HG03159 (cell line): Measurements from ENCODE around the gene DHRS7.

Experiments
- ATAC-seq: cut with Tn5 transposase; IDR thresholded peaks from one replicate; pipeline ENCODE4 v1.9.1; 2021; ENCODE audit warnings: mild to moderate bottlenecking, moderate library complexity; ENCODE audit not compliant: unreplicated experiment

DHRS7 gene

GRCh38 chr14:60188115-60188514 is 22.9 kb upstream of the DHRS7 start:
- ATAC-seq: no peak

- no peak for ATAC-seq
These were observed 19.8 kb upstream of the DHRS7 start for GRCh38 chr14:60184905-60185555.

- peak; percentile 55 for ATAC-seq
These were observed 19.1 kb upstream of the DHRS7 start for GRCh38 chr14:60184146-60184904.

GRCh38 chr14:60183741-60184140 is 18.5 kb upstream of the DHRS7 start:
- peak; percentile 28 for ATAC-seq

- no peak for ATAC-seq
These were observed 17.9 kb upstream of the DHRS7 start for GRCh38 chr14:60183138-60183537.

- ATAC-seq: no peak
These were observed 14.3 kb upstream of the DHRS7 start for GRCh38 chr14:60179431-60179869.

- ATAC-seq: no peak
These were observed 13.6 kb upstream of the DHRS7 start for GRCh38 chr14:60178820-60179219.

GRCh38 chr14:60178164-60178563 is 13.0 kb upstream of the DHRS7 start:
- ATAC-seq: no peak

- ATAC-seq: no peak
These were observed 10.2 kb upstream of the DHRS7 start for GRCh38 chr14:60175255-60175902.

GRCh38 chr14:60174352-60175254 is 9.4 kb upstream of the DHRS7 start:
- no peak for ATAC-seq

GRCh38 chr14:60171690-60172089 is 6.5 kb upstream of the DHRS7 start:
- ATAC-seq: no peak

- no peak for ATAC-seq
These were observed 5.8 kb upstream of the DHRS7 start for GRCh38 chr14:60170948-60171347.

- ATAC-seq: no peak
These were observed 4.5 kb upstream of the DHRS7 start for GRCh38 chr14:60169722-60170121.

- no peak for ATAC-seq
These were observed 944 bp upstream of the DHRS7 start for GRCh38 chr14:60166142-60166541.

GRCh38 chr14:60165547-60165876 is 314 bp upstream of the DHRS7 start:
- peak; percentile 17 for ATAC-seq

- ATAC-seq: no peak
These were observed 840 bp downstream of the DHRS7 start for GRCh38 chr14:60164404-60164711.

GRCh38 chr14:60163693-60164092 is 1.5 kb downstream of the DHRS7 start:
- no peak for ATAC-seq

GRCh38 chr14:60161196-60162107 is 3.7 kb downstream of the DHRS7 start:
- ATAC-seq: no peak

GRCh38 chr14:60160422-60160821 is 4.8 kb downstream of the DHRS7 start:
- ATAC-seq: no peak

GRCh38 chr14:60154671-60155070 is 10.5 kb downstream of the DHRS7 start:
- no peak for ATAC-seq
